ENCODE data around the gene STUB1.

GRCh38 chr16:668519-669171 is 11.6 kb upstream of the STUB1 start:
- TF ChIP-seq CTCF (IDR thresholded peaks at IDR 0.05 in 8 of 11, conservative IDR thresholded peaks at IDR 0.05 in 3 of 11) = no peak
- no peak for TF ChIP-seq POLR2AphosphoS5 (IDR thresholded peaks at IDR 0.05)
- no peak for TF ChIP-seq POLR2A (IDR thresholded peaks at IDR 0.05)

Measured in spleen (tissue), 7 donors.